ENCODE measurements around the gene PTPRD. TPM values are rescaled to one million over a fixed set of nuclear protein-coding genes. Genes with fewer than 3 reads are reported as not detected.

Gene PTPRD
- total RNA-seq, 1 donor = 11.5 TPM

GRCh38 chr9:10331157-10331556, 281.6 kb downstream of the PTPRD start:
- no peak for DNase-seq (ENCODE audit: low read depth)
- TF ChIP-seq, protein P1, sequence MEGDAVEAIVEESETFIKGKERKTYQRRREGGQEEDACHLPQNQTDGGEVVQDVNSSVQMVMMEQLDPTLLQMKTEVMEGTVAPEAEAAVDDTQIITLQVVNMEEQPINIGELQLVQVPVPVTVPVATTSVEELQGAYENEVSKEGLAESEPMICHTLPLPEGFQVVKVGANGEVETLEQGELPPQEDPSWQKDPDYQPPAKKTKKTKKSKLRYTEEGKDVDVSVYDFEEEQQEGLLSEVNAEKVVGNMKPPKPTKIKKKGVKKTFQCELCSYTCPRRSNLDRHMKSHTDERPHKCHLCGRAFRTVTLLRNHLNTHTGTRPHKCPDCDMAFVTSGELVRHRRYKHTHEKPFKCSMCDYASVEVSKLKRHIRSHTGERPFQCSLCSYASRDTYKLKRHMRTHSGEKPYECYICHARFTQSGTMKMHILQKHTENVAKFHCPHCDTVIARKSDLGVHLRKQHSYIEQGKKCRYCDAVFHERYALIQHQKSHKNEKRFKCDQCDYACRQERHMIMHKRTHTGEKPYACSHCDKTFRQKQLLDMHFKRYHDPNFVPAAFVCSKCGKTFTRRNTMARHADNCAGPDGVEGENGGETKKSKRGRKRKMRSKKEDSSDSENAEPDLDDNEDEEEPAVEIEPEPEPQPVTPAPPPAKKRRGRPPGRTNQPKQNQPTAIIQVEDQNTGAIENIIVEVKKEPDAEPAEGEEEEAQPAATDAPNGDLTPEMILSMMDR (IDR thresholded peaks at IDR 0.05; ENCODE audit: insufficient read depth, low read length) = no peak
- H3K4me3 ChIP-seq (ENCODE audit: low read depth, low read length) = no peak overlapping the region

DNA sequence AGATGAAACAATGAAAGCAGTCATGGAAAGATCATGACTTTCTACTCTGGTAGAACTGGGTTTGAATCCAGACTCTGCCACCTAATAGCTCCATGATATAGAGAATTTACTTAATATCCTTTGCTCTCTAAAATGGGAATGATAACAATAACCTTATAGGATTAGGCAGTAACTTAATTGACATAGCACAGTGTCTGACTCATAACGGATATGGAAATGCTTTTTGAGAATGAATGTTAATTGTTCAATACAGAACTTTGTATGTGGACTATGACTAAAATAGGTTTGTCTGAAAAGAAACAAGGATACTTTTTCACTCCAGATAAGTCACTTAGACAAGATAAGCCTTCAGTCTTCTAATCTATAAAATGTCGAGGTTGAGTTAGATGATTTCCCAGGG, 330.7 kb downstream of the PTPRD start:
- TF ChIP-seq, protein P1 (IDR thresholded peaks at IDR 0.05; ENCODE audit: insufficient read depth, low read length) = no peak
- H3K4me3 ChIP-seq (ENCODE audit: low read depth, low read length) = no peak overlapping the region

DNA sequence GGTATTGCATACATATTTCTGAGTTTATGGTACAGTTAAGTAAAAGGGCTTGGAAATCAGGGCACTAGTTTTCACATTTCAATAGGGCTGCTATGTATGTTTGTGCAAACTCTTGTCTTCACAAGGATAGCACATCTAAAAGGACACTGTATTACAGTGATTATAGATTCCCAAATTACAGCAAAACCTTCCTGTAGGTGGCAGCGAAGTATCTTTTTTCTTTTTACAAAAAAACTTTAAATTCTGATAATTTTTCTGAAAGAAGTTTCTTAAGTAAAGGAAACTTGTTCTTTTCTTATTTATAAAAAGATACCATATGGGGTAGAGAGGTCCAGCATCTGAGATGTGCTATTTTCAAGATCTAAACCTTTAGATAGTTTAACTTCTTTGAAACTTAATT, 337.8 kb downstream of the PTPRD start:
- peak; percentile 2 for DNase-seq (ENCODE audit: low read depth)
- TF ChIP-seq, protein P1 (IDR thresholded peaks at IDR 0.05; ENCODE audit: insufficient read depth, low read length) = no peak

More for the DNA sequence above, 330.7 kb downstream of the PTPRD start:
- DNase-seq (ENCODE audit: low read depth) = no peak

DNA sequence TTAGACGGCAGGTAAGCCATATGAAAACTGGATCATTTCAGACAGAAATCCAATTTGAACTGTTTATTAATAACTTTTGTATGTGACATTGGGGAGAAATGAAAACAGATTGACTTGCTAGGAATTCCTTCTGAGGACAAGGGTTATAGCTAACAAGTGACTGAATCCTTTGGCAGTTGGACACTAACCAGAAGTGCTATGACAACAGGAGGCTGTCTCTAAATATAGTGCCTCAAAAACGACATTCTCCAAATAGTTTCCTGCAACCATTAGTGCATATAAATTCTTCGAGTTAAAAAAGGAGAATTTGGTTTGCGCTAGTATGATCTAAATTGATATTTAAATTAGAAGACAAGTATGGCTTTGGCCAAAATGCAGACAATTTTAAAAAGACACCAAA, 338.6 kb downstream of the PTPRD start:
- H3K4me3 ChIP-seq (ENCODE audit: low read depth, low read length) = no peak overlapping the region
- no peak for DNase-seq (ENCODE audit: low read depth)
- TF ChIP-seq, protein P1 (IDR thresholded peaks at IDR 0.05; ENCODE audit: insufficient read depth, low read length) = no peak

More for the DNA sequence above, 337.8 kb downstream of the PTPRD start:
- H3K4me3 ChIP-seq (ENCODE audit: low read depth, low read length) = no peak overlapping the region

GRCh38 chr9:10272830-10273229, 340.0 kb downstream of the PTPRD start:
- TF ChIP-seq, protein P1 (IDR thresholded peaks at IDR 0.05; ENCODE audit: insufficient read depth, low read length) = no peak
- DNase-seq (ENCODE audit: low read depth) = no peak
- no peak overlapping the region for H3K4me3 ChIP-seq (ENCODE audit: low read depth, low read length)

- H3K4me3 ChIP-seq (ENCODE audit: low read depth, low read length) = no peak overlapping the region
- TF ChIP-seq, protein P1 (IDR thresholded peaks at IDR 0.05; ENCODE audit: insufficient read depth, low read length) = peak; percentile 35
- peak; percentile 46 for DNase-seq (ENCODE audit: low read depth)
Observed at GRCh38 chr9:10268531-10269485, 344.0 kb downstream of the PTPRD start.
